Neutrophil (primary cell): ENCODE measurements around the gene EGFLAM.

Experiments used
- H3K27ac ChIP-seq: fragments of 200-600 bp; sonication (generic); 2 replicates; pipeline ENCODE4 v1.5.1; 2016; ENCODE audit warnings: mild to moderate bottlenecking, moderate library complexity
- H3K27me3 ChIP-seq: fragments of 200-600 bp; sonication (generic); 2 replicates; pipeline ENCODE4 v1.6.0; 2016; ENCODE audit warnings: mild to moderate bottlenecking
- H3K36me3 ChIP-seq: fragments of 200-600 bp; sonication (generic); 2 replicates; pipeline ENCODE4 v1.5.1; 2017
- H3K4me1 ChIP-seq, 2 experiments: fragments of 200-600 bp in 1 of 2; sonication (generic) in 1 of 2; 1 replicate in 1 of 2; 2 replicates in 1 of 2; pipeline versions ENCODE4 v1.5.1 to v1.6.1; 2013 to 2016; ENCODE audit warnings: low read depth in 1 of 2, low read length in 1 of 2, mild to moderate bottlenecking in 1 of 2, moderate library complexity in 1 of 2; ENCODE audit not compliant: control insufficient read depth in 1 of 2, insufficient read depth in 1 of 2
- H3K4me3 ChIP-seq, 2 experiments: fragments of 200-600 bp in 1 of 2; sonication (generic) in 1 of 2; 1 replicate in 1 of 2; 2 replicates in 1 of 2; pipeline ENCODE4 v1.5.1; 2013 to 2016; ENCODE audit warnings: low read depth in 1 of 2, low read length in 1 of 2, mild to moderate bottlenecking in 1 of 2, moderate library complexity in 1 of 2
- H3K9me3 ChIP-seq: fragments of 200-600 bp; sonication (generic); 2 replicates; pipeline ENCODE4 v1.5.1; 2016
- TF ChIP-seq, protein P1 (sequence below): fragments of 200-600 bp; sonication (generic); IDR thresholded peaks from 2 replicates; pipeline ENCODE4 v1.5.1; 2016; ENCODE audit warnings: antibody characterized with exemption

Gene EGFLAM

GRCh38 chr5:38265546-38266179 lies 7.3 kb downstream of the EGFLAM start:
- Histone ChIP-seq H3K9me3 (no peaks in the 10 kb centered on the region), H3K36me3 (no peaks in the 10 kb centered on the region), H3K27ac (no peak overlapping the region), H3K4me1 (no peaks in the 10 kb centered on the region), H3K27me3 (peaks cover 46% of the 10 kb centered on the region), H3K4me3 (no peak overlapping the region)
- TF ChIP-seq, protein P1, sequence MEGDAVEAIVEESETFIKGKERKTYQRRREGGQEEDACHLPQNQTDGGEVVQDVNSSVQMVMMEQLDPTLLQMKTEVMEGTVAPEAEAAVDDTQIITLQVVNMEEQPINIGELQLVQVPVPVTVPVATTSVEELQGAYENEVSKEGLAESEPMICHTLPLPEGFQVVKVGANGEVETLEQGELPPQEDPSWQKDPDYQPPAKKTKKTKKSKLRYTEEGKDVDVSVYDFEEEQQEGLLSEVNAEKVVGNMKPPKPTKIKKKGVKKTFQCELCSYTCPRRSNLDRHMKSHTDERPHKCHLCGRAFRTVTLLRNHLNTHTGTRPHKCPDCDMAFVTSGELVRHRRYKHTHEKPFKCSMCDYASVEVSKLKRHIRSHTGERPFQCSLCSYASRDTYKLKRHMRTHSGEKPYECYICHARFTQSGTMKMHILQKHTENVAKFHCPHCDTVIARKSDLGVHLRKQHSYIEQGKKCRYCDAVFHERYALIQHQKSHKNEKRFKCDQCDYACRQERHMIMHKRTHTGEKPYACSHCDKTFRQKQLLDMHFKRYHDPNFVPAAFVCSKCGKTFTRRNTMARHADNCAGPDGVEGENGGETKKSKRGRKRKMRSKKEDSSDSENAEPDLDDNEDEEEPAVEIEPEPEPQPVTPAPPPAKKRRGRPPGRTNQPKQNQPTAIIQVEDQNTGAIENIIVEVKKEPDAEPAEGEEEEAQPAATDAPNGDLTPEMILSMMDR: no peak

- H3K4me1 ChIP-seq: no peaks in the 10 kb centered on the region
- TF ChIP-seq, protein P1: no peak
- H3K4me3 ChIP-seq: no peak overlapping the region
- H3K27ac ChIP-seq: no peak overlapping the region
- no peaks in the 10 kb centered on the region for H3K9me3 ChIP-seq
- no peaks in the 10 kb centered on the region for H3K36me3 ChIP-seq
- peaks cover 28% of the 10 kb centered on the region for H3K27me3 ChIP-seq
These were observed 9.0 kb downstream of the EGFLAM start for GRCh38 chr5:38267372-38267771.

DNA sequence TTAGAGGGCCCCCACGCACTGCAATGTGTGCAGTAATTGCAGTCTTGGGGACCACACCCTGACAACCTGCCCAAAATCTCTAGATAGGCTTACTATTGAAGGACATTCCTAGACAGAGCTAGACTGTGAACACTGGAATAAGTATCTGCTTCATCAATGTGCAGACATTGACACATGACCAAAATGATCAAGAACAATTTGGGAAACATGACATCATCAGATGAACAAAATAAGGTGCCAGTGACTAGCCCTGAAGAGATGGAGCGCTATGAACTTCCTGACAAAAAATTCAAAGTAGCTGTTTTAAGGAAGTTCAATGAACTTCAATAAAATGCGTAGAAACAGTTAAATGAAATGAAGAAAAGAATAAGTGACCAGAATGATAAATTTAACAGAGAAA lies 15.3 kb downstream of the EGFLAM start:
- TF ChIP-seq, protein P1: no peak
- Histone ChIP-seq H3K27ac (no peak overlapping the region), H3K27me3 (no peaks in the 10 kb centered on the region), H3K4me3 (no peak overlapping the region), H3K36me3 (no peaks in the 10 kb centered on the region), H3K9me3 (no peaks in the 10 kb centered on the region), H3K4me1 (no peaks in the 10 kb centered on the region)

DNA sequence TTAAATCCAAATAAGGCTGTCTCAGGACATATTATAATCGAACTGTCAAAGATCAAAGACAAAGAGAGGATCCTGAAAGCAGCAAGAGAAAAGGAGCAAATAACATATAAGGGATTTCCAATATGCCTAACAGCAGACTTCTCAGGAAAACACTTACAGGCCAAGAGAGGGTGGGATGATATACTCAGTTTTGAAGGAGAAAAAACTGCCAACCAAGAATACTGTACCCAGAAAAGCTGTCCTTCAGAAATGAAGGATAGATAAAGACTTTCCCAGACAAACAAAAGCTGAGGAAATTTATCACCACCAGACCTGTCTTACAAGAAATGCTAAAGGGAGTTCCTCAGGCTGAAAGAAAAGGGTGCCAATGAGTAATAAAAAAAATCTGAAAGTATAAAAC lies 16.0 kb downstream of the EGFLAM start:
- Histone ChIP-seq H3K36me3 (no peaks in the 10 kb centered on the region), H3K9me3 (no peaks in the 10 kb centered on the region), H3K4me1 (no peaks in the 10 kb centered on the region), H3K27me3 (no peaks in the 10 kb centered on the region), H3K4me3 (no peak overlapping the region), H3K27ac (no peak overlapping the region)
- TF ChIP-seq, protein P1: no peak

DNA sequence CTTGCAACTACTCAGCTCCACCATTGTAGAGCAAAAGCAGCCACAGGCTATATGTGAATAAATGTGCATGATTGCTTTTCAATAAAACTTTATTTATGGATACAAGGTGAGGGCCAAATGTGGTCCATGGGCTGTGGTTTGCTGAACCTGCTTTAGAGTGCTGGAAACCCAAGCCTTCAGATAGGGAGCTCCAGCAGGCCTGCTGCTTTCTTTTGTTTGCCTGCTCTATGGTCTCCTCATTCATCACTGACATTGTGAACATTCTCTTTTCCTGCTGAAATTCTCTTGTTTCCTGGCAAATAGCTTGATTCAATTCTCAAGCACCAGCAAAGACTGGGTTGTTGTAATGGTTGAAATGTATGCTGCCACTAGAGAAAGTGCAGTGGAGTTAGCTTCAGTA lies 26.0 kb downstream of the EGFLAM start:
- Histone ChIP-seq H3K9me3 (no peaks in the 10 kb centered on the region), H3K27ac (no peak overlapping the region), H3K36me3 (no peaks in the 10 kb centered on the region), H3K4me3 (no peak overlapping the region), H3K27me3 (no peaks in the 10 kb centered on the region), H3K4me1 (no peaks in the 10 kb centered on the region)
- TF ChIP-seq, protein P1: no peak
